ENCODE data around the gene BRME1. TPM values are rescaled to one million over a fixed set of nuclear protein-coding genes. Genes with fewer than 3 reads are reported as not detected.

The BRME1 gene
- polyA plus RNA-seq: 1 to 10 TPM; 1.1 to 3.7 (median 2.9) TPM

DNA sequence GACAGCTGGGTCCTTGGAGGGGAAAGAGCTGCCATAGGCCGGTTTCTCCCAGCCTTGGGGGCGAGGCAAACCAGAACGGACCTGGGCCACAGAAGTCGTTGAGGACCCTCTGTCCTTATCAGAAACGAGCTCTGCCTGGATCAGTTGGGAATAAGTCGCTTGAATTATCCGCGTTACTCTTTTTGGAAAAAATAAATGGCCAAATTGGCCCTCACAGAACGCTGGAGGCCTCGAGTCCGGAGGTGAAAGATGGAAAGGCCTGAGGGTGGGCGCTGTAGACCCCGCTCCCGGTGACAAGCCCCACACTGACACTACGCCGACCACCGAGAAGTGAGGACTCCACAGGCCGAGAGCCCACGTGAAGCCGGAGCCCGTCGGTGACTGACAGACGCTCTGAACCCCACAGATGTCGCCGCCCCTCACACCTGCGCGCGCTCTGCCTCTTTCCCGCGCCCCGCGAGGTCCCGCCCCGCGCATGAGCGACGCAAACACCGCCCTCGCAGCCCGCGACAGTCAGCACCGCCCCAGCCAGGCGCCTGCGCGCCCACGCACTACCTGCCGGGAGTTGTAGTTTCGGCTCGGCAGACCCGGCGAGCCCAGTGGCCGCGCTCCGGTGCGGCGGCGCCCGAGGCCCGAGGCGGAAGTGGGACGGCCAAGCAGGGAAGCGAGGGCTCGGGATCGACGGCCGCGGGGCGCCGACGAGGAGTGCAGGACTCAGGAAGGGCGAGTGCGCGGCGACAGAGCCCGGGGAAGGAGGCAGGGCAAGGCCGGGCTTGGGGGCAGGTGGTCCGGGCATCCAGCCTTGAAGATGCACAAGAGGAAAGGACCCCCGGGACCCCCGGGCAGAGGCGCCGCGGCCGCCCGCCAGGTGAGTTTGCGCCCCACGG is at the start of gene BRME1, which contains the start of gene CC2D1A:
Gene BRME1 (minus strand): TSS at position 484 of the 887 bp plus-strand sequence. CDS start 1,225 bp downstream, outside the sequence.
Gene CC2D1A (plus strand): TSS at position 568 of the 887 bp plus-strand sequence. CDS start 241 bp downstream, at position 809.
- no peak within 1 kb of the TSS for H3K27ac ChIP-seq (ENCODE audit: low read depth, low read length)
- WGBS, 3 donors: 6 to 7% (median 6%) methylated on average over 59 to 86 of the region's 86 CpGs

DNA sequence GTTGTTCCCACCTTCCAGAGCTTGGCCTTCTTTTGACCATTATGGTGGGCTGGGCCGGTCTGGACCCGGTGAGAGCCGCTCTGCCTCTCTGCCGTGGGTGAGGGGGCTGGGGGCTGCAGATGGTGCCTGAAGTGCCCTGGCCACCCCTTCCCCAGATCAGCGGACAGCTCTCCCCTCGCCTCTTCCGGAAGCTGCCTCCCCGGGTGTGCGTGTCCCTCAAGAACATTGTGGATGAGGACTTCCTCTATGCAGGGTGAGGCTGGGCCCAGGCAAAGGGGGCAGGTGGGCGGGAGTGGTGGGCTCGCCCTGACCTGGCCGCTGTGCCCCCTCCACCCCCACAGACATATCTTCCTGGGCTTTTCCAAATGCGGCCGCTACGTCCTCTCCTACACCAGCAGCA is 48.3 kb upstream of the BRME1 start:
- no peak overlapping the region for H3K27ac ChIP-seq (ENCODE audit: low read depth, low read length)
- 93 to 94% (median 93%) methylated on average over 15 of the region's 15 CpGs for WGBS, 3 donors

DNA sequence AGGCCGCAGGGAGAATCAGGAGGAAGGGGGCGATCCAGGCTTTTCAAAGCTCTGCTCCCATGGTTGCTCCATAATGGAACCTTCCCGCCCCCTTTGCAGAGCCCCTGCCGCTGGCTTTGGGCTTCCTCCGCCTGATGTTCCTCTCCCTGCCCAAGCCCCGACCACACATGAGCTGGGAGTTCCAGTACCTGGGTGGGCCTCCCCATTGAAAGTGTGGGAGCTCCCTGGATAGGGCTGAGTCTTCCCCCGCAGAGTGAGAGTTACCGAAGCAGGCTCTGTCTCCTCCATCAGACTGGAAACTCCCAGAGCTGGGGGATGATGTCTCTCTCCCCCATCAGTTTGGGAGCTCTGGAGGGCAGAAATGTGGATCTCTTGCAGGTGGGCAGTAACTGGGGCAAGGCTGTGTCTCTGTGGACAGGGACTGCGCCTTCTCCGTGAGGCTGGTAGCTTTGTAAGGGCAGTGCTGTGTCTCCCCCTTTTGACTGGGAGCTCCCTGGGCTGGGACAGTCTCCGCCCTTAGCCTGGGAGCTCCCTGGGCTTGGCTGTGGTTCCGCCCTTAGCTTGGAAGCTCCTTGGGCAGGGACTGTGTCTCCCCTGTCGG is 47.1 kb upstream of the BRME1 start:
- 4 to 11% (median 9%) methylated on average over 12 to 13 of the region's 13 CpGs for whole genome bisulfite sequencing, 3 donors

GRCh38 chr19:13952154-13952930 is 46.4 kb upstream of the BRME1 start, which contains the start of gene DCAF15:
DCAF15 (plus strand) TSS chr19:13952509; CDS start chr19:13952513, 4 bp downstream.
- WGBS, 3 donors: 1% methylated on average over 41 to 62 of the region's 65 CpGs
- H3K27ac ChIP-seq (ENCODE audit: low read depth, low read length): no peak within 1 kb of the TSS

More for the DNA sequence above, 47.1 kb upstream of the BRME1 start:
- no peak overlapping the region for H3K27ac ChIP-seq (ENCODE audit: low read depth, low read length)

DNA sequence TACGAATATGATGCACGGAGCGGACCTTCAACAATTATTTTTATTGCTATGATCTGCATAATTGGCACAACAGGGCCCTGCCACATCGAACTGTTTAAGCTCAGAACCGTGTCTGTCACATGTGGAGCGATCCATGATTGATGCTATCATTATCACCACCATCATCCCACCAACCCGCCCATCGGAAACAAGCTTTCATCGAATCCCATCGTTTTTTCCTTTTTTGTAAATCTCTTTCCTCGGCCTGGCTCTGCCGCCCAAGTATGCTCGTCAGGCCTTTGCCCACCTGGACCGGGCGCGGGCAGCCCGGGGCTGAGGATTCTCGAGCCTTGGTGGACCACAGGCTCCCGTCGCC is 45.9 kb upstream of the BRME1 start:
- H3K27ac ChIP-seq (ENCODE audit: low read depth, low read length): no peak overlapping the region
- WGBS, 3 donors: 11 to 12% (median 11%) methylated on average over 20 of the region's 20 CpGs

- H3K27ac ChIP-seq (ENCODE audit: low read depth, low read length): no peak overlapping the region
- 79 to 93% (median 87%) methylated on average over 2 of the region's 2 CpGs for WGBS, 3 donors
Observed at GRCh38 chr19:13951043-13951442, 45.1 kb upstream of the BRME1 start.

DNA sequence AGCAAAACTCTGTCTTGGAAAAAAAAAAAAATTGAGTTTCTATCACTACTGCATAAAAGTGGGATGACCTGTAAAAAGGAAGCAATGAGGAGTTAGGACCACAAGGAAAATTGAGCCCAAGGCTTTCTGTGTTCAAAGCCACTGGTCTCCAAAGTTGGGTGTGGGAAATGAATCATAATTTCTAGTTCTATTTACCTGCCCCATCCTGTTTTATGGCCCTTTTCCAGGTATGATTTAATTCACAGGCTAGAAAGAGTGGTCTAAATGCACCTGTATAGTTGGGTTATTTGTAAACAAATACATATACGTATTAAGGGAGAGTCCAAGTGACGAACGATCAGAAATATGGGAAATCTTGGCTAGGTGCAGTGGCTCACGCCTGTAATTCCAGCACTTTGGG is 40.5 kb upstream of the BRME1 start:
- H3K27ac ChIP-seq (ENCODE audit: low read depth, low read length): no peak overlapping the region
- 94 to 98% (median 96%) methylated on average over 4 of the region's 4 CpGs for WGBS, 3 donors

GRCh38 chr19:13942023-13942684 is 36.2 kb upstream of the BRME1 start:
- WGBS, 3 donors: 94 to 95% (median 95%) methylated on average over 1 of the region's 1 CpG
- no peak overlapping the region for H3K27ac ChIP-seq (ENCODE audit: low read depth, low read length)

DNA sequence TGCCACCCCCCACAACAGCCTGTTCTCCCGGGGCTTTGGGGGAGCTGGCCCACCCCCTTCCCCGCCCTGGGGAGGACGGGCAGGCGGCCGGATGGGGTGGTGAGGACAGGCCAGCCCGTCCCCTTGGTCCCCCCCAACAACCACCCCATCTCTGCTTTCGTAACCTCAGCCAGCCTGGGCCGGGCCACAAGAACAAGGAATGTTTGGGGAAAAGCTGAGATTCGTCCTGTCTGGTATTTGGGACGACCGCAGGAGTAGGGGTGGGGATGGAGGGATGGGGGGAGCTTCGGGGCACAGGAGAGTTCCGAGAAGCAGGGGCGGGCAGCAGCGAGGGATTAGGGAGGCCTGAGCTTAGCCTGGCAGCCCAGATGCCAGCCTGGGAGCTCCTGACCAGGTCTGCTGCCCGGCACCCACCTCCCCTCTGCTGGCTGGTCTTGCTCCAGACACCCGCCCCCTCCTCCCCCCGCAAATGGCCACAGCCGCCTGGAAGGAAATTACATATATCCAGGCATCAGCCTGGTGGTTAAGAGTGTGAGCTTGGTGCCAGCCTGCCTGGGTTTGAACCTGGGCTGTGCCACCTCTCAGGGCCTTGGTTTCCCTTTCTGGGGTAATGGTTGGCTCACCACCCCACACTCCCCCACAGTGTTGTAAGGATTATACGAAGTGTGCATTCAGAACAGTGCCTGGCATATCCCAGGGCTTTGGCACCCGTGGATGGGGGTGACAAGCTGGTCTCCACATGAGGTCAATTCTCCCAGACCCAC is 32.6 kb upstream of the BRME1 start, which contains the start of gene PODNL1:
Gene PODNL1 (minus strand): TSS at position 117 of the 764 bp plus-strand sequence. CDS start 236 bp downstream, outside the sequence.
- no peak within 1 kb of the TSS for H3K27ac ChIP-seq (ENCODE audit: low read depth, low read length)

GRCh38 chr19:13937479-13938300 is 31.8 kb upstream of the BRME1 start:
- H3K27ac ChIP-seq (ENCODE audit: low read depth, low read length): no peak overlapping the region

More for the DNA sequence above, 32.6 kb upstream of the BRME1 start, which contains the start of gene PODNL1:
- 13 to 34% (median 15%) methylated on average over 12 to 21 of the region's 21 CpGs for WGBS, 3 donors

DNA sequence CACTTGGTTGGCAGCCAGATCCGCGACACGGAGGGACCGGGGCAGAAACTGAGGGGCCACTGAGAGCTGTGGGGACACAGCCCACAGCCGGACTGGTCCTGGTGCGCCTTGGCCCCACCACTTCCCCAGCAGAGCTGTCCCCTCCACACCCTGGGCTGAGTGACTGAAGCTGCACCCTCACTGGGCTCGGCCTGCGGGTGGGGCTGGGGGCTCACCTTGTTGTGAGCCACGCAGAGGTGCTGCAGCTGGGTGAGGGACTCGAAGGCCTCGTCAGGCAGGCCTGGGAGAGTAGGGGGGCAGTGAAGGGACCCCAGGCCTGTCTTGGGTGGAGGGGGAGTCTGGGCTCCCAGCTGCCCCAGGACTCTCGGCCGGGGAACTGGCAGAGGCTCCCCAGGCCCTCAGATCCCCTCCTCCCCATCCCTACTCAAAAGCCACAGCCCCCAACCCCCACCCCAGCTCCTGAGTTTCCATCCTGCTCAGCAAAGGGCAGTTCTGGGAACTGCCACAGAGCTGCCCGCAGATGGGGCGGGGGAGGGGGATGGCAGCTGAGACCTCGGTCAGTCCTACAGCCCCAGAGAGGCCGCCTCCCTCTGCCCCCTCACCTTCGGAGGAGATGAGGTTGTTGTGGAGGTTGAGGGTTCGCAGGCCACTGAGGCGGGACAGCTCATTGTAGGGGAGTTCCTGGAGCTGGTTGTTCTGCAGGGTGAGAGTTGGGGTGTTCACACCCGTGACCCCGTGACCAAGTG is 30.0 kb upstream of the BRME1 start:
- WGBS, 3 donors: 60 to 79% (median 76%) methylated on average over 19 to 22 of the region's 22 CpGs
- H3K27ac ChIP-seq (ENCODE audit: low read depth, low read length): no peak overlapping the region

More at GRCh38 chr19:13937479-13938300, 31.8 kb upstream of the BRME1 start:
- 11 to 19% (median 17%) methylated on average over 29 of the region's 29 CpGs for WGBS, 3 donors

DNA sequence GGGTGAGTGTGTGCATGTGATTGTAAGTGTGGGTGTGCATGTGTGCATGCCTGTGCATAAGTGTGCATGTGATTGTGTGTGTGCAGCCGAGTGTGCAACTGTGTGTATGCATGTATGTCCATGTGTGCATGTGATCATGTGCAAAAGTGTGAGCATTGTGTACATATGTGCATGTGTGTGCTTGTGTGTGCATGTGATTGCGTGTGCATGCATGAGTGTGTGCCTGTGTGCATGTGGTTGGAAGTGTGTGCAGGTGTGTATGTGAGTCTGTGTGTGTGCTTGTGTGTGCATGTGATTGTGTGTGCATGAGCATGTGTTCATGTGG is 28.8 kb upstream of the BRME1 start:
- WGBS, 3 donors: 88 to 97% (median 94%) methylated on average over 2 of the region's 2 CpGs
- no peak overlapping the region for H3K27ac ChIP-seq (ENCODE audit: low read depth, low read length)

GRCh38 chr19:13932911-13933393 is 27.0 kb upstream of the BRME1 start:
- WGBS, 3 donors: 80 to 90% (median 89%) methylated on average over 39 to 42 of the region's 42 CpGs
- no peak overlapping the region for H3K27ac ChIP-seq (ENCODE audit: low read depth, low read length)

DNA sequence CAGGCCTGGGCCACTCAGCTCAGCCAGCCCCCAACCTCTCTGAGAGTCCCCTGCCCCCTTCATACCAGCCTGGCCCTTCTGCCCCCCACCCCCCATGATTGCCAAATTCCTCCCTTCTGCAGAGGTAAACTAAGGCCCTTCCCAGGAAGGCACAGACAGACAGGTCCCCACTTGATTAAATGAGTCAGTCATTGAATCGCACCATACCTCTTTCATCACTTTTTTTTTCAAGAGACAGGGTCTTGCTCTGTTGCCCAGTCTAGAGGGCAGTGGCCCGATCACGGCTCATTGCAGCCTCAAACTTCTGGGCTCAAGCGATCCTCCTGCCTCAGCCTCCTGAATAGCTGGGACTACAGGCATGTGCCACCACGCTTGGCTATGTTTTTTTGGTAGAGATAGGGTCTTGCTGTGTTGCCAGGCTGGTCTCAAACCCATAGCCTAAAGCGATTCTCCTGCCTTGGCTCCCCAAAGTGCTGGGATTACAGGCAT is 26.3 kb upstream of the BRME1 start:
- H3K27ac ChIP-seq (ENCODE audit: low read depth, low read length): no peak overlapping the region
- WGBS, 3 donors: 88 to 95% (median 91%) methylated on average over 6 of the region's 6 CpGs

- H3K27ac ChIP-seq (ENCODE audit: low read depth, low read length): no peak overlapping the region
Observed at GRCh38 chr19:13931391-13932148, 25.7 kb upstream of the BRME1 start.

More at GRCh38 chr19:13931391-13932148, 25.7 kb upstream of the BRME1 start:
- 83 to 89% (median 86%) methylated on average over 28 to 30 of the region's 30 CpGs for WGBS, 3 donors

All from adipose tissue (tissue), 3 donors.